ENCODE data around the gene BTNL9. TPM values are rescaled to one million over a fixed set of nuclear protein-coding genes. Genes with fewer than 3 reads are reported as not detected.
"Not testable (repeated sequence)": the region's sequence is repeated elsewhere in the genome, so short reads cannot be mapped to it uniquely, and the experiment has no call there.

Gene BTNL9
- total RNA-seq, 4 donors from 2014 or later, result 2.5 to 96.5 (median 15.4) TPM

DNA sequence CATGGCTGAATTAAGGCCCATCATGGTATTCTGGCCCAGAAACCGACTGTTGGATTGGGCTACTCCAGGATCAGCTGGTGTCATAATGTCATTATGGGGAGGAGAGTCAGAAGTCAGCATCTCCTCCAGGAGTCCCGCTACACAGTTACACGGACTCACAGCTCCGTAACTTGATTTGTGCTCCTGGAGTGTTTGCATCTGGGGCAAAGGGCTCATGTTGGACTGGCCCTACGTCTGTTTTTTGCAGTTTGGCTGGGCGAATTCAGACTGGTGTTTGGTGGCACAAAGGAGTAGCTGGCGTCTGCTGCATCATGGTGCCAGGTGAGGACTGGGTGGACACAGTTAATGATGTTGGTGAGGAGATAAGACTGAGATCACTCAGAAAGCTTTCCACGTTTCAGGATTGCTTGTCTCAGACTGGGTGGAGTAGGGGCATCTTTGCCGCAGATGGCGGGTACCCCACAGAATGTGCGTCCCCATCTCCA, 59.6 kb downstream of the BTNL9 start:
- Histone ChIP-seq H3K27ac (no peak overlapping the region), H3K4me3 (no peak overlapping the region), H3K27me3 (peaks cover 39% of the 10 kb centered on the region), H3K9me3 (no peaks in the 10 kb centered on the region), H3K4me1 (peaks cover 0 to 3% (median 0%) of the 10 kb centered on the region in 4 donors), H3K36me3 (no peaks in the 10 kb centered on the region)
- intact Hi-C loops (cut with DNase I; ENCODE audit: low total_unique reads) (no loop called here), in situ Hi-C loops (cut with MboI; ENCODE audit: low pct_ligation_motif_present in 1 of 4, low pct_unique_long_range_greater_than_20kb in 1 of 4, low sequenced_read_pairs in 3 of 4) (no loop called here)
- DNase-seq, result no peak
- 47% methylated on average over 11 of the region's 11 CpGs; no CpG with 5 or more reads in 1 of the 2 donors for WGBS, 2 donors (ENCODE audit: low coverage in 1 of 2)
- TF ChIP-seq POLR2A (IDR thresholded peaks at IDR 0.05), result no peak
- TF ChIP-seq EP300 (IDR thresholded peaks at IDR 0.05; ENCODE audit: low read depth), result no peak
- TF ChIP-seq CTCF (IDR thresholded peaks at IDR 0.05), result no peak
- TF ChIP-seq POLR2AphosphoS5 (IDR thresholded peaks at IDR 0.05), result no peak

DNA sequence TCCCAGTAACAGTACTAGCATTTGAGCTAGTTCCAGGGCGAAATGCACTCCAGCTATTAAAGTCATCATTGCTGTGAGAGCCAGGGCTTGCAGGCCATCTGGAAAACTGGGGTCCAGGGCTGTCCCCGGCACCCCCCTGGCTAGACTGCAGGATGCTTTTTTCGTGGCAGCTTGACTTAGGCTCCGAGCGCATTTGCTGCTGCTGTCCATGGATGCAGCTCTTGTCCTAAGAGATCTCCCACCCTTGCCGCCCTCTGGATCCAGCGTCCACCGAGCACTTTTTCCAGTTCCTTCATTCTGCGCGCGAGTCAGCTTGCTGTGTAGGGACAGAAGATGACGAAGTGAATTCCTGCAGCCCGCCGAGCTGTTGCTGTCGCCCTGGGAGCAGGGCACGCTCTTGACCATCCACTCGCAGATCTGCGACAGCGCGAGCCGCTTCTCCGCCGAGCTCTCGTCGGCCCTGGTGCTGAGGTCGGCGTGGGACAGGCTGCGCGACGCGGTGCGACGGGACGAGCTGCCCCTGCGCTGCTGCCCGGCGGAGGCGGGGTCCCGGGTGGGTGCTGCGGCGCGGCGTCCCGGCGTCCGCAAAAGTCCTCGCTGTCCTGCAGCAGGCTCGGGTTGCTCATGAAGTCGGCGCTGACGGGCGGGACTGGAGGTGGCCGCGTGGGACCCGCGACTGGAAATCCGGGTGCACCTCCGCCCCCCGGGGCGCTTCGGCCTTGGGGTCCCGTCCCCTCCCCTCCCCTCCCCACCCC, 60.2 kb downstream of the BTNL9 start:
- H3K9me3 ChIP-seq, result no peaks in the 10 kb centered on the region
- intact Hi-C loops (cut with DNase I; ENCODE audit: low total_unique reads), result no loop called here
- H3K27me3 ChIP-seq, result peaks cover 42% of the 10 kb centered on the region
- H3K4me1 ChIP-seq, result peaks cover 0 to 3% (median 0%) of the 10 kb centered on the region in 4 donors
- TF ChIP-seq POLR2A (IDR thresholded peaks at IDR 0.05) (no peak), POLR2AphosphoS5 (IDR thresholded peaks at IDR 0.05) (no peak), CTCF (IDR thresholded peaks at IDR 0.05) (no peak), EP300 (IDR thresholded peaks at IDR 0.05; ENCODE audit: low read depth) (no peak)
- 8% methylated on average over 33 of the region's 62 CpGs; no CpG with 5 or more reads in 1 of the 2 donors for WGBS, 2 donors (ENCODE audit: low coverage in 1 of 2)
- no peak overlapping the region for H3K27ac ChIP-seq
- DNase-seq, result no peak
- no peaks in the 10 kb centered on the region for H3K36me3 ChIP-seq
- H3K4me3 ChIP-seq, result no peak overlapping the region
- in situ Hi-C loops (cut with MboI; ENCODE audit: low pct_ligation_motif_present in 1 of 4, low pct_unique_long_range_greater_than_20kb in 1 of 4, low sequenced_read_pairs in 3 of 4), result no loop called here

DNA sequence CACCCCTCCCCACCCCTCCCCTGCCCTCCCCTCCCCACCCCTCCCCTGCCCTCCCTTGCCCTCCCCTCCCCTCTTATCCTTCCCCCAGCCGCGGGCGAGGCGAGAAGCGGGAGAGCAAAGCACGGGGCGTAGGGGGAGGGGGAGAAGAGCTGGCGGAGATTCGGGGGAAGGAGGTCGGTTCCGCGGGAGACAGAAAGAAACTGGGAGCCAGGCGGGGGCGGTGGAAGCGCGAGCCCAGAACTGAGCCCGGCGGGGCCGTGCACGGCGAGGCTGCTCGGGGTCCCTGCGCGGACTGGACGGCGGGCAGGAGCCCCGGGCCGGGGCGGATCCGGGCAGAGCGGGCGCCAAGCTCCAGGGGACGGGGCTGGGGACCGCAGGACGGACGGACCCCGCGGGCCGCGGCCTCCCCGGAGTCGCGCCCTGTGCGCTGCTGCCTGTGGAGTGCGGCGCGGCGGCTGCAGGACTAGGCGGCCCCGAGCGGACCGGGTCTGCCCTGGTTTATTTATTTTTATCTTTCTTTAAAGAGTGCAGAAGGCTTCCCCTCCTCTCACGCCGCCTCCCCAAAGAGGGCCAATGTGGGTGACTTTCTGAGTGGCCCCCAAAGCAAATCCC, 61.1 kb downstream of the BTNL9 start:
- in situ Hi-C loops (cut with MboI; ENCODE audit: low pct_ligation_motif_present in 1 of 4, low pct_unique_long_range_greater_than_20kb in 1 of 4, low sequenced_read_pairs in 3 of 4); DNase-seq; H3K27ac ChIP-seq; H3K36me3 ChIP-seq; H3K4me1 ChIP-seq; intact Hi-C loops (cut with DNase I; ENCODE audit: low total_unique reads); H3K4me3 ChIP-seq; H3K9me3 ChIP-seq: not testable (repeated sequence)
- peaks cover 46% of the 10 kb centered on the region for H3K27me3 ChIP-seq
- no CpG with 5 or more reads among the region's 54 CpGs for WGBS, 2 donors (ENCODE audit: low coverage in 1 of 2)

DNA sequence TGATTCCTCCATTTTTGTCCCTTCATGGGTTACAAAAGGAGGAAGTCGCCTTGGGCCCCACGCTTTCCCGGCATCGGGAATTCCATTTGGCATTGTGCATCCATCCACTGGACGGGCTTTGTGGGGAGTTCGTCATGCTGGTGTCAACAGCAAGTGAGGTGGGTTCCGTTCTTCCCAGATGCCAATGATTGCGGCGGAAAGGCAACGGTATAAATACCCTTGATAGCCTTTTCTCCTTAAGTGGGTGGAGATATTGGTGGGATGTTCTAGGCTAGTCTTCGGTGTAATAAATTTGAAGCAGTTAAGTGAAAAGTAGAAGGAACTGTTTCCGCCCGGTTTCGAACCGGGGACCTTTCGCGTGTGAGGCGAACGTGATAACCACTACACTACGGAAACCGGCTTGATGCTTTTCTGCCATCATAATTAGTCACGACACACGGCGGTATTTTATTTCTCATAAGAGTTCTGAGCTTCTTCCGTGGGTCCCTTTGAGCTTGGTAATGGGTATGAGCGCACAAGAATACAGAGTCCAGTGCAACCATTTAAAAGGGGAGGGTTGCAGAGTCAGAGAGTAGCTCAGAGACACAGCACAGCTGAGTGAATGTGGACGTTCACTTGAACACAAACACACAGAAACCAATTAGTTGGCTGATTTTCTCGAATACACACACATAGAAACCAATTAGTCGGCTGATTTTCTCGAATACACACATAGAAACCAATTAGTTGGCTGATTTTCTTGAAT, 62.0 kb downstream of the BTNL9 start:
- WGBS, 2 donors (ENCODE audit: low coverage in 1 of 2), result no CpG with 5 or more reads among the region's 30 CpGs
- H3K36me3 ChIP-seq; DNase-seq; H3K4me1 ChIP-seq; H3K27ac ChIP-seq; H3K9me3 ChIP-seq; in situ Hi-C loops (cut with MboI; ENCODE audit: low pct_ligation_motif_present in 1 of 4, low pct_unique_long_range_greater_than_20kb in 1 of 4, low sequenced_read_pairs in 3 of 4); H3K4me3 ChIP-seq; intact Hi-C loops (cut with DNase I; ENCODE audit: low total_unique reads): not testable (repeated sequence)
- H3K27me3 ChIP-seq, result peaks cover 56% of the 10 kb centered on the region

- H3K27ac ChIP-seq; intact Hi-C loops (cut with DNase I; ENCODE audit: low total_unique reads); H3K36me3 ChIP-seq; DNase-seq; H3K4me3 ChIP-seq; H3K4me1 ChIP-seq; in situ Hi-C loops (cut with MboI; ENCODE audit: low pct_ligation_motif_present in 1 of 4, low pct_unique_long_range_greater_than_20kb in 1 of 4, low sequenced_read_pairs in 3 of 4); H3K9me3 ChIP-seq: not testable (repeated sequence)
- 10% methylated on average over 5 of the region's 5 CpGs; no CpG with 5 or more reads in 1 of the 2 donors for WGBS, 2 donors (ENCODE audit: low coverage in 1 of 2)
- peaks cover 68% of the 10 kb centered on the region for H3K27me3 ChIP-seq
Measured at GRCh38 chr5:181104259-181104568, 64.1 kb downstream of the BTNL9 start.

GRCh38 chr5:181104606-181105390, 64.7 kb downstream of the BTNL9 start:
- DNase-seq; H3K27ac ChIP-seq; H3K9me3 ChIP-seq; H3K4me3 ChIP-seq; H3K36me3 ChIP-seq; intact Hi-C loops (cut with DNase I; ENCODE audit: low total_unique reads); H3K4me1 ChIP-seq; in situ Hi-C loops (cut with MboI; ENCODE audit: low pct_ligation_motif_present in 1 of 4, low pct_unique_long_range_greater_than_20kb in 1 of 4, low sequenced_read_pairs in 3 of 4): not testable (repeated sequence)
- 35 to 80% methylated on average over 1 to 10 of the region's 20 CpGs for WGBS, 2 donors (ENCODE audit: low coverage in 1 of 2)
- peaks cover 68% of the 10 kb centered on the region for H3K27me3 ChIP-seq

Data from transverse colon (tissue), 4 donors.